GM18499 (cell line): ENCODE results near the gene ACVR1B.

Experiments used
- ATAC-seq: cut with Tn5 transposase; IDR thresholded peaks from one replicate; pipeline ENCODE4 v1.9.1; 2021; ENCODE audit warnings: moderate number of reproducible peaks; ENCODE audit not compliant: insufficient read depth, unreplicated experiment

The ACVR1B gene

GRCh38 chr12:52036587-52037171 lies 85.2 kb downstream of the ACVR1B start:
- no peak for ATAC-seq

GRCh38 chr12:52037248-52037861 lies 85.9 kb downstream of the ACVR1B start:
- ATAC-seq = no peak

DNA sequence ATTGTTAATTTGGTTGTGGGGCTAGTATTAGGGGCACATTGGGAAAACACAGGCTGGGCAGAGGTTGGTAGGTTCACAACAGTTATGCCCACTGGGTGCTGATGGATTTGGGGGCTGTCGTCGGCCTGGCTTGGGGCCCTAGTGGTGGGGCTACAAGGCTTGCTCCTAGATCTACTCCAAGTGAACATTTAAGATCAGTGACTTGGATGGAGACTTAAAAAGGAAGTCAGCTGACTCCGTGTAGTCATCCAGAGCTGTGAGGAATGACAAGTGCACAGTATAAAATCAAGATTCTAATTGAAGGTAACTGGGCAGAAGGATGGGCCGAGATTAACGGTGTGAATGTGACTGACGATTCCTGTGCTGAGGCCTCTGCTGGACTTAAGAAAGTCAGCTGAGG lies 86.9 kb downstream of the ACVR1B start:
- ATAC-seq = no peak

- ATAC-seq = no peak
Observed at GRCh38 chr12:52041035-52041434, 89.5 kb downstream of the ACVR1B start.

GRCh38 chr12:52041695-52042123 lies 90.2 kb downstream of the ACVR1B start:
- ATAC-seq = no peak

DNA sequence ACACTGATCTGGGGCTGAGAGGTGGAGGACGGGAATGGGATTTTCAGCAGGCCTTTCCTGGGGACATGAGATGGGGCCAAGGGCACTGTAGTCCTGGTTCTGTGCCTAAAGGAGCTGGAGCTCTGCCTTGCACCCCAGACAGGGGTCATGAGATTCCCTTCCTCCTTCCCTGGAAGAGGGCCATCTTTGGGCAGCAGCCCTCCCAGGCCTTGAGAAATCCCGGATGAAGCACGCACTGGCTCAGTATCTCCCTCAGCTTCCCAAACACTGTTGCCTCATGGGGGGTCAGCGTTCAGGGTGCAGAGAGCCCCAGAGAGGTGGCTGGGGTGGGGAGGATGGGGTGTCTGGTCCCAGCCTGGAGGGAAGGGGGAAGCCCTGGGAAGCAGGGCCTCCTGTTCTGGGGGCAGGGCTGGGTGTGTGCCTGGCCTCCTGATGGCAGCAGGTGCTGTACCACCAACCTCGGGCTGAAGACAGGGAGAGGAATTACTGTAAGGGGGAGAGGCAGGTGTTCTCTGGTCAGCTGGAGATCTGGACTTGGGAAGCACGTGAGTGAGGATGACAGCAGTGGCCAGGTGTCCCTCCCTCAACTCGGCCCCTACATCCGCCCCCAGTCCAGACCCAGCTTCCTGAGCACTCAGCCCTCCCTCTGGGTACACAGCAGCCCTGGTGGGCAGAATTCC lies 91.3 kb downstream of the ACVR1B start:
- ATAC-seq = no peak

DNA sequence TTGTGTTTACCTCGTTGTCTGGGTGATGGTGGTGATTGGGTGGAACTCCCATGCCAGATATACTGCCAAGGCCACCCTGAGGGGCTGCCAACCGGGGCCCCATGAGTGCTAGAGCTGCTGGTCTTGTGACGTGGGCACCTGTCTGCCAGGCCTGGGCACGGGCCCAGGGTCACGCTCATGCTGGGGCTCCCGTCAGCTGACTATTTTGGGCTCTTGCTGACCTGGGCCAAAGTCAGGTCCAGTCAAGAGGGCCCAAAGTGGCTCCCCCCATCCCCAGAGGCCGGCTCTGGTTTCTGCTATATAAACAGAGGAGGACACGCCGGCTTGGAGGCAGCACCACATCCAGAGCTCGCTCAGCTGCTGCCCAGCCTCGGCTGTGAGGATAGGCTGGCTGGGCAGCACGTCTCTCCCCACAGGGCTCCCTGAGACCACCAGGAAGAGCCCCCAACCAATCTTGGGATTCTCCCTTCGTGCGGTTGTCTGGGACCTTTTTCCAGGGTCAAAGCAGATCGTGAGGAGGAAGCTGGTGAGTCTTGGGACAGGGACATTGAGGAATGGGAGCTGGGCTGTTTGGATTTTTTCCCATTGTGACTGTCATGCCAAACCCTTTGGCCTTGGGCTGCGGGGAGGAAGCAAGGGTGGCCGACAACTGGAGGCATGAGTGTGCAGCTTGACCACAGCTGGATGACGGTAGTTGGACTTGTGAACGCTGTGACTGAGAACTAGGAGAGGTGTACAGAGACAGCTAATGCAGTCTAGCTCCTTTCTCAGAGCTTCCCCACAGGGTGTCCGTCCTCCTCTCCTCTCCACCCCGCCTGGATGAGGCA lies 92.1 kb downstream of the ACVR1B start:
- ATAC-seq = no peak

DNA sequence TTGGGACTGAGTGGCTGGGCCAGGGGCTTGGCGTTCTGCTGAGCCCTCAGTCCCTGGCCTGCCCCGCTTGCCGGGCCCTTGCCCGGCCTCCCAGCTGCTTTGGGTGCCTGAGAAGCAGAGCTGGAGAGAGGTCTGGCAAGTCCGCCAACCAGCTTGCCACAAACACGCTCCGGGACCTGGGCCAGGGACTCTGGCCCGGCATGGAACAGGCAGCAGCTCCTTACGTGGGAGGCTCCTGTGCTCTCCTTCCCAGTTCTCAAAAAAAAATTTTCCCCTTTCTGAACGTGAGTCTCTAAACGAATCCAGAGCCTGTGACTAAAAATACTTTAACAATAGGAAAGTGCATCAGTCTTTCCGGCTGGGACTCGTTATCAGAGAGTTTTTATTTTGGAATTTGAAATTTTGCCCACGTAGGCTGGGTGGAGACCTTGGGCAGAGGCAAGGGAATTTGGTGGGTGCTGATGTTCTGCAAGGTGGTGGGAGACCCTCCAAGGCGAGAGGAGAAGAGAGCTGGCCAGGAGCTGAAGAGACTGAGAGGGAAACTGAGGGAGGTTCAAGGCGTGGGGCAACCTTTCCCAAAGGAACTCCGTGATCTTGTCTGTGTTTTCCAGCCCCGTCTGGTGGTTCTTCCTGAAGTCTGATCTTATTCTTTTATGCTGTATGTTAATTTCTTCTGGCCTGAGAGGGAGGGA lies 92.9 kb downstream of the ACVR1B start:
- no peak for ATAC-seq

- no peak for ATAC-seq
Observed at GRCh38 chr12:52045794-52046199, 94.3 kb downstream of the ACVR1B start.
